ENCODE results near the gene WDR64. TPM values are rescaled to one million over a fixed set of nuclear protein-coding genes. Genes with fewer than 3 reads are reported as not detected.

WDR64 gene
- total and polyA plus RNA-seq, 2 of the 13 experiments (the other 11 are each of a cell fraction or from before 2014, with no cell fraction given) = not detected

GRCh38 chr1:241637604-241638003 is 14.5 kb upstream of the WDR64 start:
- Histone ChIP-seq H3K9me3 (ENCODE audit: low read length) (no peaks in the 10 kb centered on the region), H2AFZ (ENCODE audit: low read length) (no peak overlapping the region), H3K36me3 (replicated peaks in 1 of 2; ENCODE audit: control insufficient read depth in 1 of 2, insufficient read depth in 2 of 2, low read length in 2 of 2) (peaks cover 2 to 18% of the 10 kb centered on the region in 2 experiments; a peak in 4 of 5 replicates), H3K4me3 (replicated peaks in 1 of 3; ENCODE audit: insufficient read depth in 1 of 3, low read depth in 2 of 3, low read length in 3 of 3) (peak overlapping the region in 1 of 3 experiments; percentile 85; a peak in 1 of 6 replicates), H4K20me1 (ENCODE audit: insufficient read depth, low read length) (peaks cover 6% of the 10 kb centered on the region; the same call in 1 of the 2 replicates), H3K27ac (ENCODE audit: extremely low read length, insufficient read depth, low read length) (no peak overlapping the region), H3K9ac (ENCODE audit: insufficient read depth, low read depth, low read length) (peak overlapping the region; percentile 38; the same call in 1 of the 2 replicates), H3K27me3 (ENCODE audit: control insufficient read depth in 1 of 2, insufficient read depth in 2 of 2, low read length in 2 of 2) (no peaks in the 10 kb centered on the region; a peak in 1 of 5 replicates), H3K4me2 (ENCODE audit: low read depth, low read length) (peak overlapping the region; percentile 77), H3K4me1 (ENCODE audit: insufficient read depth, low read length) (peaks cover 42% of the 10 kb centered on the region), H3K79me2 (ENCODE audit: insufficient read depth, low read length) (peaks cover 24% of the 10 kb centered on the region)
- POLR2A ChIA-PET = no interaction called here
- intact Hi-C loops (cut with micrococcal nuclease; ENCODE audit: unreplicated experiment) = no loop called here
- CTCF ChIA-PET (ENCODE audit: low intra/inter-chr PET ratio, low total read pairs) = no interaction called here
- in situ Hi-C loops (cut with HindIII; ENCODE audit: extremely low pct_ligation_motif_present, low pct_unique_long_range_greater_than_20kb) = loop anchor here (10.0 kb wide), 1 partner anchor 113 kb away; no protein-coding TSS in a partner anchor
- FAIRE-seq (no peak), DNase-seq (ENCODE audit: low spot score) (no peak), ATAC-seq (no peak)
- TF ChIP-seq ZBTB7A (CRISPR knock-in tag; IDR thresholded peaks at IDR 0.05) = no peak
- TF ChIP-seq SMARCC2 (IDR thresholded peaks at IDR 0.05) = no peak
- no peak for TF ChIP-seq HNRNPK (IDR thresholded peaks at IDR 0.05; ENCODE audit: low read depth, low read length, poor library complexity, severe bottlenecking)
- TF ChIP-seq TFDP1 (CRISPR knock-in tag; IDR thresholded peaks at IDR 0.05; ENCODE audit: borderline replicate concordance) = no peak
- no peak for TF ChIP-seq ZNF326 (CRISPR knock-in tag; IDR thresholded peaks at IDR 0.05; ENCODE audit: borderline replicate concordance)
- no peak for TF ChIP-seq KDM6A (CRISPR knock-in tag; IDR thresholded peaks at IDR 0.05; ENCODE audit: low read depth)
- TF ChIP-seq ZNF484 (CRISPR knock-in tag; IDR thresholded peaks at IDR 0.05; ENCODE audit: borderline replicate concordance, low read depth) = no peak
- TF ChIP-seq ZNF274 (CRISPR knock-in tag; IDR thresholded peaks at IDR 0.05) = no peak
- no peak for TF ChIP-seq HMG20B (CRISPR knock-in tag; conservative IDR thresholded peaks at IDR 0.05)
- TF ChIP-seq IRF9 (CRISPR knock-in tag; IDR thresholded peaks at IDR 0.05; ENCODE audit: borderline replicate concordance) = no peak
- TF ChIP-seq ETS1 (CRISPR knock-in tag; IDR thresholded peaks at IDR 0.05) = no peak
- TF ChIP-seq ZNF205 (CRISPR knock-in tag; IDR thresholded peaks at IDR 0.05) = no peak
- TF ChIP-seq ZNF331 (CRISPR knock-in tag; IDR thresholded peaks at IDR 0.05) = no peak
- TF ChIP-seq ZBTB10 (CRISPR knock-in tag; IDR thresholded peaks at IDR 0.05; ENCODE audit: borderline replicate concordance) = no peak
- TF ChIP-seq HOXA7 (CRISPR knock-in tag; IDR thresholded peaks at IDR 0.05) = no peak
- TF ChIP-seq ONECUT2 (CRISPR knock-in tag; IDR thresholded peaks at IDR 0.05) = no peak
- no peak for TF ChIP-seq ZNF556 (CRISPR knock-in tag; IDR thresholded peaks at IDR 0.05; ENCODE audit: borderline replicate concordance)
- no peak for TF ChIP-seq ZNF224 (CRISPR knock-in tag; IDR thresholded peaks at IDR 0.05)
- 83% methylated on average over 4 of the region's 4 CpGs for WGBS (ENCODE audit: low lambda C conversion rate)
- BruUV-seq (replicated peaks) = no TSS peak
